Central memory CD4-positive, alpha-beta T cell (primary cell): ENCODE measurements around the gene RTN4RL1.

Source experiments
- DNase-seq: peaks from one replicate; pipeline ENCODE4 v3.0.0; 2022

The RTN4RL1 gene

DNA sequence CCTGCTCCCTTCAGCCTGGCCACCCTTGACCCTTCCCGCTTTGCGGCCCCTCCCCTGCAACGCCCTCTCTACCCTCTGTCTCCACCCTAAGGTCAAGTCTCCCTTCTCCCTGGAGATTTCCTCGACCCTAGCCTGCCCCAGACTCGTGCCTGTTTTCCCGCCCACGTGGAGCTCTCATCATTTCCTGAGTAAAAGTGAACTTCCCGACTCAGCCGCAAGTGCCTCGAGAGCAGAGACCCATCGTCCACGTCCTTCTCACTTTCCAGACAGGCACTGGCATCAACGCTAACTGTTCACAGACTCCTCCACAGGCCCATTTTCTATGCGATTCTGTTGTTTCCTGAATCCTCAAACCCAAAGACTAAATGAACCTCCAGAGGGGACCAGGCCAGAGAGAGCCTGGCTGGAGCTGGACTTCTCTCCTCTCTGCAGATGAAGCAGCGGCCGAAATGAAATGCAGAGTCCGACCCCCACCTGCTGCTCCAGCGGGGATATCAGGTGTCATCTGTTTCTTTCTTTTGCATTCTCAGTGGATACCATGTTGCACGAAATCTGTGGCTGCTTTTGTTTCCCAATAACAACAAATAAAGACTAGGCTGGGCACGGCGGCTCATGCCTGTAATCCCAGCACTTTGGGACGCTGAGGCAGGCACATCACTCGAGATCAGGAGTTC is 52.5 kb downstream of the RTN4RL1 start:
- no peak for DNase-seq

DNA sequence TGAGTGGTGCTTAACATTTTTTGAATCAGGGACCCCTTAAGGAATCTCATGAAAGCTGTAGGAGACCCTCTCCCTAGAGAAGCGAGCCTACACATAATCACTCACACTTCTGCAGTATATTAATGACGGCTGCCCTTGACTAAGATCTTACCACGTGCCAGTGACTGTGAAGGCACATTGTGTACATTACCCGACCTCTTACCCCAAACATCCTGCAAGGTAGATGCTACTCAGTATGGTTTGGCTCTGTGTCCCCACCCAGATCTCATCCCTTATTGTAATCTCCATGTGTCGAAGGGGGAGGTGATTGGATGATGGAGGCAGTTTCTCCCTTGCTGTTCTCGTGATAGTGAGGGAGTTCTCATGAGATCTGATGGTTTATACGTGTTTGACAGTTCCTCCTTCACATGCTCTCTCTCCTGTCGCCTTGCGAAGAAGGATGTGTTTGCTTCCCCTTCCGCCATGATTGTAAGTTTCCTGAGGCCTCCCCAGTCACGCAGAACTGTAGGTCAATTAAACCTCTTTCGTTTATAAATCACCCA is 54.2 kb downstream of the RTN4RL1 start:
- no peak for DNase-seq

- DNase-seq, result no peak
Measured at GRCh38 chr17:1969712-1970111, 55.4 kb downstream of the RTN4RL1 start.

DNA sequence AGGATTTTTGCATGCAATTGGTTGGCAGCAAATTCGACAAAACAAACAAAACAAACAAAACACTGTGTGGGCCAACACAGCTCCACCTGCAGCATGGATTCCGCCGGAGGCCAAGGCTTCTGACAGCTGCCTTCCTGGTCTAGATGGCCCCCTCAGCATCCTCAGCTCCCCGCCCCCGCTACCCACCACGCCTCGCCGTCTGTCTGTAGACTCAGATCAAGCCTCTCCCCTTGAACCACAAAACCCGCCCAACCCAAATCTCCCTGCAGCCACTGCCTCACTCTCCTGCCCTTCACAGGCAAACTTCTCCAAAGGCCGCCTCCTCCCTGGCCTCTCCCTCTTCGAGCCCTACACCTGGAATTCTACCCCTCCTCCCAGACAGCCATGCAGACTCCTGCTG is 57.9 kb downstream of the RTN4RL1 start:
- no peak for DNase-seq

GRCh38 chr17:1966274-1967086 is 58.7 kb downstream of the RTN4RL1 start:
- no peak for DNase-seq

- DNase-seq, result no peak
Measured at GRCh38 chr17:1965556-1966273, 59.4 kb downstream of the RTN4RL1 start.

DNA sequence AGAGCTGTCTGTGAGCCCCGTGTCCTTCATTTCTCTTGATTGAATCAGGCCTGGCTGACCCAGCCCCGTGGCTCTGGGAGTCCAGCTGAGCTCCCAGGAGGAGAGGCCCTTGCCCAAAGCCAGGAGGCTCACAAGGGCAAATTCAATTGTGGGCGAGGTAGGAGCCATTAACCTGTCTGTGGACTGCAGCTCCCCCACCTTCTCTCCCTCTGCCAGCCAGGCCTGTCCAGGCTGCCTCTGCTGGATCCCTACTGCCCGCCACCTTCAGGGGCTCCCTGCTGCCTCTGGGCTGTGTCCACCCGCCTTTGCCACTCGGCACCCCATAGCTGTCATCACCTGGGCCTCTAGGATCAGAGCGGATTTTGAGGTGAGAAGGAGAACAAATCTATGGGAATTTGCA is 61.9 kb downstream of the RTN4RL1 start:
- no peak for DNase-seq

- no peak for DNase-seq
Measured at GRCh38 chr17:1961189-1961588, 63.9 kb downstream of the RTN4RL1 start.

DNA sequence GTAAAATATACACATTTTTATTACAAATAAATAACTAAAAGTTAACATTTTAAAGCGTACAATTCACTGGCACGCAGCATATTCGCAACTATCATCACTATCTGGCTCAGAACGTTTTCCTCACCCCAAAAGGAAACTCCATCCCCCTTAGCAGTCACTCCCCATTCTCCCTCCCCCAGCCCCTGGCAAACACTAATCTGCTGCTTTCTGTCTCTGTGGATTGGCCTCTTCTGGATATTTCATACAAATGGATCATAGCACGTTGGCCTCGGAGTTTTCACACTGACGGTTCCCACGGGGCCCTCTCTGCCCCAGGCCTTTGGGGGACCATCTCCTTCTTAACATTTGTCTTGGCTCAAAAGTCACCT is 64.6 kb downstream of the RTN4RL1 start:
- DNase-seq, result no peak

GRCh38 chr17:1959871-1960544 is 65.1 kb downstream of the RTN4RL1 start:
- no peak for DNase-seq

- DNase-seq, result no peak
Measured at GRCh38 chr17:1958134-1958881, 66.8 kb downstream of the RTN4RL1 start.

DNA sequence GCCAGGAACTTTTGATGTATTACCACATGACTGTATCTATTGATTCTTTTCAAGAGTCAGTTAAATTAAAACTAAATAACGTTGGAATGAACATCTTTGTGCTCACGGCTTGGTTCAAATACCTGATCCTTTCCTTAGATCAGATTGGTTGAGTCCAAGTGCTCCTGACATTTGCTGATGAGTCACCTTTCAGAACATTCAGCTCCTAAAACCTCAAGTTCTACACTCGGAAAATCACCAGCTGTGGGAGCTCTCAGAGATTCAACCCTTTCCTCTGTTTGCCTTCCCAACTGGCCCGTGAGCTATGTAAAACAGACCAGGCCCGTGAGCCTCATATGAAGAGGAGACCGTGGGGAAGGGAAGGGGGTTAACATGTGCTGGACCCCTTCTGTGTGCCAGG is 68.1 kb downstream of the RTN4RL1 start:
- no peak for DNase-seq

DNA sequence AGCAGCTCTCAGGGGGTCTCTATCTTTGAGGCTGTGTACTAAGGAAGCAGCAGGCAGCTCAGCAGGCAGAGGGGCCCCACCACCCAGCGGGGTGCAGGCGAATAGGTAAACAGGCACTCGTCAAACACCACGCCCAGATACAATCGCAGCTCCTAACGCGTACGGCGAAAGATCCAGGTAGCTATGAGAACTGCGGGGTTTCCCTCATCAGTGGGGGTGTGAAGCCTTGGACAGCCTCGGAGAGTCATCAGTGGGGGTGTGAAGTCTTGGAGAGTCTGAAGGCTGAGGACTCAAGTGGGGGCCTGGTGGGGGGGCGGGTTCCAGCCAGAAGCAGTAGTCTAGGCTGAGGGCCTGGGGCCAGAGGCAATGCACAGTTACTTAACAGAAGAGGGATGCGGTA is 69.0 kb downstream of the RTN4RL1 start:
- DNase-seq, result no peak

- no peak for DNase-seq
Measured at GRCh38 chr17:1953831-1954230, 71.3 kb downstream of the RTN4RL1 start.

DNA sequence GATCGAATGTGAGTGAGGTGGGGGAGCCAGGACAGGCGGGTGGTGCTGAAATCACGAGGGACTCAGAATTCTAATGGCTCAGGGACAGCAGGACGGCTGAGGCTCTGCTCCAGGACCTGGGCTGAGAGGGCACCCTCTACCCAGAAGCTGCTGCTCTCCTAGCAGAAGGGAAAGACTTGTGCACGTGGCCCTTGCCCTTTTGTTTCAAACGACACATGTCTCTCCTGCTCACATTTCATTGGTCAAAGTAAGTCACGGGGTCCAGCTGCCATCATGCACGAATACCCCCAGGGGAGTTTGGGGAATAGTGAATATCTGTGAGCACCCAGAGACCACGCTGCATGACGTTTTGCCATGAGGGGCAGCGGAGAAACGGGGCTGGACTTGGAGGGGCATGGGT is 73.2 kb downstream of the RTN4RL1 start:
- no peak for DNase-seq

DNA sequence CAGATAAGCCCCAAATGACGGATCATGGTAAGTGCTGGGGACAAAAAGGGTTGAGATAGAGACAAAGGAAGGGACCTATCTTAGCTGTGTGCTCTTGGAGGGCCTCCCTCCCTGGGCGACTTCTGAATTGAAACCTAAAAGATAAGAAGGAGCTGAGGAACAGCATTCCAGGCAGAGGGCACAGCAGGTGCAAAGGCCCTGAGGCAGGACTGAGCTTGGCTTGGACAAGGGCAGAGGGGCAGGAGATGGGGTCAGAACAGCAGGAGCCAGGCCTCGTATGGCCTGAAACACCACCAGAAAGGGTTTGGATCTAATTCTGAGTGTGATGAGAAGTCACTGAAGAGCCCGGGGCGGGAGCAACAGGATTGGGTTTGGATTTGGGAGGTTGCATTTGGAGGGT is 75.4 kb downstream of the RTN4RL1 start:
- DNase-seq, result no peak

DNA sequence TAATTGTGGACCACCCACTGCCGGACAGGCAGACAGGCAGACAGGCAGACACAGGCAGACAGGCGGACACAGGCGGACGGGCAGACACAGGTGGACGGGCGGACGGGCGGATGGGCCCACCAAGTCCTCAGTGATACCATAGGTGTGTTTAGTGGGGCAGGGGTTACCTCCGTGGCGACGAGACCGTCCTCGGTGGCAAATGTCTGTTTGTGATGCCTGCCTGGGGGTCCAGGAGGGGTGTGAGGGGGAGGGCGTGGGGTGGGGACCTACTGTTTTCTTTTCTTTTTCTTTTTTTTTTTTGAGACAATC is 76.7 kb downstream of the RTN4RL1 start:
- DNase-seq, result no peak

DNA sequence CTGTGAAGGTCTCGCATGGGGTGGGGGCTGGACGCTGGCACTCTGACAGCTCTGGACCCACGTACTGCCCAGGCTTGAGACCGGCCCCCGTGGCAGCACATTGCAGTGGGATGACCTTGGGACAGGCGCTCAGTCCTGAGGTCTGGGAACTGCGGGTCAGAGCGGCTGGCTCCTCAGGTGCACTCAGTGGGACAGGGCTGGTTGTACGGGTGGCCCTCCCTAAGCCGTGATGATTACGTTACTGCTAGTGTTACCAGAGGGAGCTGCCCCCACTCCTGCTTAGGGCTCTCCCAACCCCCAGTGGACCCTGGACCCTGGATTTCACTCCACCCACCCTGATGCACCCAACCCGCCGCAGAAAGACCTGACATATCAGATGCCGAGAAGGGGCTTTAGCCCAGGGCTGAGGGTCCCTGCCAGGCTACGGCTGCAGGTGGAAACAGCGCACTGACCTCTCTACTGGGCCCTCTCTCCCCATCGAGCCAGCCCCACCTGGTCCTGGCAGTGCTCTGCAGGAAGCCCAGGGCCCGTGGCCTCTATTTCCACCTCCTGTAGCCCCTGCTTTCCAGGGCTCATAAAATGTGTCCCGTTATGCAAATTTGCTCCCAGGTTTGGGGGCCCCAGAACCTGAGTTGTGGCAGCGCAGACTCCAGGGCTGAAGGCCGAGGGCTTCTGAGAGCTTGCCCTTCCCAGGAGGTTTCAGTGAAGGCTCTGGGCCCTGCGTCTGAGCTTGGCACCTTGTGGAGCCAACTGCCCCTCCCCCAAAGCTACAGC is 77.2 kb downstream of the RTN4RL1 start:
- DNase-seq, result no peak

GRCh38 chr17:1947229-1947742 is 77.8 kb downstream of the RTN4RL1 start:
- DNase-seq, result no peak

GRCh38 chr17:1946021-1946932 is 78.9 kb downstream of the RTN4RL1 start:
- no peak for DNase-seq
